ENCODE results near the gene MTA3. TPM values are rescaled to one million over a fixed set of nuclear protein-coding genes. Genes with fewer than 3 reads are reported as not detected.
"Not testable (repeated sequence)": the region's sequence is repeated elsewhere in the genome, so short reads cannot be mapped to it uniquely, and the experiment has no call there.

MTA3 gene
- total RNA-seq, 4 donors from 2014 or later: 25.6 to 89.1 (median 64.0) TPM

DNA sequence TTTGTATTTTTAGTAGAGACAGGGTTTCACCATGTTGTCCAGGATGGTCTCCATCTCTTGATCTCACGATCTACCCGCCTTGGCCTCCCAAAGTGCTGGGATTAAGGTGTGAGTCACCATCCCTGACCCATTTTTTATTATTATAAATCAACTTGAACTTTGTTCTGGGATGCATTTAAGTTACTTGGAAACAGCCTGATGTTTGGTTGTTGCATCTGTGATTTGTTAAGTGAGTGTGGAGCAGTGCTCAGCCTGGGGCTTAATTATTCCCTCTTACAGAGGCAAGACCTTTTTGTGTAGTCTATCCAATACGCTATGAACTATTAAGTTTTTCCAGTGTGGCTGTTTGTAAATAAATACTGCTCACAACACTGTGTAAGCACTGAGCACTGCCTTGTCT lies 32.6 kb downstream of the MTA3 start:
- H3K27me3 ChIP-seq: no peaks in the 10 kb centered on the region
- H3K9me3 ChIP-seq: no peaks in the 10 kb centered on the region
- intact Hi-C loops (cut with DNase I; ENCODE audit: low total_unique reads): no loop called here
- TF ChIP-seq, protein P1, sequence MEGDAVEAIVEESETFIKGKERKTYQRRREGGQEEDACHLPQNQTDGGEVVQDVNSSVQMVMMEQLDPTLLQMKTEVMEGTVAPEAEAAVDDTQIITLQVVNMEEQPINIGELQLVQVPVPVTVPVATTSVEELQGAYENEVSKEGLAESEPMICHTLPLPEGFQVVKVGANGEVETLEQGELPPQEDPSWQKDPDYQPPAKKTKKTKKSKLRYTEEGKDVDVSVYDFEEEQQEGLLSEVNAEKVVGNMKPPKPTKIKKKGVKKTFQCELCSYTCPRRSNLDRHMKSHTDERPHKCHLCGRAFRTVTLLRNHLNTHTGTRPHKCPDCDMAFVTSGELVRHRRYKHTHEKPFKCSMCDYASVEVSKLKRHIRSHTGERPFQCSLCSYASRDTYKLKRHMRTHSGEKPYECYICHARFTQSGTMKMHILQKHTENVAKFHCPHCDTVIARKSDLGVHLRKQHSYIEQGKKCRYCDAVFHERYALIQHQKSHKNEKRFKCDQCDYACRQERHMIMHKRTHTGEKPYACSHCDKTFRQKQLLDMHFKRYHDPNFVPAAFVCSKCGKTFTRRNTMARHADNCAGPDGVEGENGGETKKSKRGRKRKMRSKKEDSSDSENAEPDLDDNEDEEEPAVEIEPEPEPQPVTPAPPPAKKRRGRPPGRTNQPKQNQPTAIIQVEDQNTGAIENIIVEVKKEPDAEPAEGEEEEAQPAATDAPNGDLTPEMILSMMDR (IDR thresholded peaks at IDR 0.05): no peak
- no peak for TF ChIP-seq POLR2A (IDR thresholded peaks at IDR 0.05)
- H3K27ac ChIP-seq: no peak overlapping the region
- no peak for DNase-seq
- H3K4me3 ChIP-seq: no peak overlapping the region
- no peaks in the 10 kb centered on the region for H3K36me3 ChIP-seq
- no peaks in the 10 kb centered on the region for H3K4me1 ChIP-seq

DNA sequence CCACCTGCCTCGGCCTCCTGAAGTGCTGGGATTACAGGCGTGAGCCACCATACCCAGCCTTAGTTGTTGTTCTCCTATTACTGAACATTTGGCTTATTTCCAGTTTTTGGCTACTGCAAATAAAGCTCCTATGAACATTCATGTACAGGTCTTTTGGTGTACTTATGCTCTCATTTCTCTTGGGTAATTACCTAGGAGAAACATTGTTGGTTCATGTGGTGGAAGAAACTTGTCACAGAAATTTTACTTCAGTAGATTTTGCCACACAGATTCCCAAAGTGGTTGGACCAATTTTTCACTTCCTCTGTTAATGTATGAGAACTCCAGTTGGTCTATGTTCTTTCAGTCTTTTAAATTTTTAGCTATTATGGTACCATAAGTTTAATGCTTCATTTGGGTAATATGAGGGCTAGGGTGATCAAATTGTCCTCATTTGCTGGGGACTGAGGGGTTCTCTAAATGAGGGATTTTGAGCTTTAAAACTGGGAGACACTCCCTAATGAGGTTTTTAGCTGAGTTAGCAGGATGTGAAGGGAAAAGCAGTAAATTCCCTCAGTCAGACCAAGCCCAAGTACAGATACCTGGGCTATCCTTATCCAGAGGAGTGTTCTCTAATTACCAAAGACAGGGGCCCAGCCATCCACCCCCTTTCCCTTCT lies 33.9 kb downstream of the MTA3 start:
- Histone ChIP-seq H3K36me3 (no peaks in the 10 kb centered on the region), H3K27ac (no peak overlapping the region), H3K27me3 (no peaks in the 10 kb centered on the region), H3K4me3 (no peak overlapping the region), H3K9me3 (no peaks in the 10 kb centered on the region), H3K4me1 (no peaks in the 10 kb centered on the region)
- no peak for DNase-seq
- intact Hi-C loops (cut with DNase I; ENCODE audit: low total_unique reads): no loop called here
- TF ChIP-seq, protein P1 (IDR thresholded peaks at IDR 0.05): no peak
- TF ChIP-seq POLR2A (IDR thresholded peaks at IDR 0.05): no peak

DNA sequence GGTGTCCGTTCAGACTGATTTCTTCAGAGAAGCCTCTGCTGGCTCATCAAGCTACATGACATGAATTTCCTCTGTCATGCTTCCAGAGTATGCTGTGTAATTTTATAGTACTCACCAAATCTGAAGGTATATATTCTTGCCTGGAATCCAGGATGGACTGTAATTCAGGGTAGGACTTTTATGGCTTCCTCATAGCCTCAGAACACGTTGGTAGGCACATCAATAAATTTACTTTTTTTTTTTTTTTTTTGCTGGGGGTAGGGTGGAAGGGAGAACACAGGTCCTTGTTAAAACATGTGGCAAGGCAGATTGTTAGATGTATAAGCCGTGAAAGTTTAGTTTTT lies 34.4 kb downstream of the MTA3 start:
- no peak overlapping the region for H3K4me3 ChIP-seq
- TF ChIP-seq, protein P1 (IDR thresholded peaks at IDR 0.05): no peak
- no peak for TF ChIP-seq POLR2A (IDR thresholded peaks at IDR 0.05)
- intact Hi-C loops (cut with DNase I; ENCODE audit: low total_unique reads): no loop called here
- H3K9me3 ChIP-seq: no peaks in the 10 kb centered on the region
- no peak overlapping the region for H3K27ac ChIP-seq
- H3K36me3 ChIP-seq: no peaks in the 10 kb centered on the region
- H3K4me1 ChIP-seq: no peaks in the 10 kb centered on the region
- no peaks in the 10 kb centered on the region for H3K27me3 ChIP-seq
- DNase-seq: no peak

DNA sequence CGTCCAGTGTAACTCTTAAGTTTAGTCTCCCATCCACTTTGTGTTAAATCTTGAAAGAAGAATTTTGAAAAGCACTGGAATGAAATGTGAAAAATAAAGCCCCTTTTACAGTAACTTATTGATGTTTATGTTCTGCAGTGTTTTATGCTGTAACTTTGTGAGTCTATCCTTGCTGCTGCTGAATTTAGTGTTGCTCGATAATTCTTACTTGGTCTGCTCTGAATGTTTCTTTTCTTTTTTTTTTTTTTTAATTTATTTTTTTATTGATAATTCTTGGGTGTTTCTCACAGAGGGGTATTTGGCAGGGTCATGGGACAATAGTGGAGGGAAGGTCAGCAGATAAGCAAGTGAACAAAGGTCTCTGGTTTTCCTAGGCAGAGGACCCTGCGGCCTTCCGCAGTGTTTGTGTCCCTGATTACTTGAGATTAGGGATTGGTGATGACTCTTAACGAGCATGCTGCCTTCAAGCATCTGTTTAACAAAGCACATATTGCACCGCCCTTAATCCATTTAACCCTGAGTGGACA lies 36.0 kb downstream of the MTA3 start:
- H3K27ac ChIP-seq; DNase-seq; H3K4me3 ChIP-seq; H3K9me3 ChIP-seq; H3K4me1 ChIP-seq; H3K36me3 ChIP-seq; intact Hi-C loops (cut with DNase I; ENCODE audit: low total_unique reads); H3K27me3 ChIP-seq: not testable (repeated sequence)

DNA sequence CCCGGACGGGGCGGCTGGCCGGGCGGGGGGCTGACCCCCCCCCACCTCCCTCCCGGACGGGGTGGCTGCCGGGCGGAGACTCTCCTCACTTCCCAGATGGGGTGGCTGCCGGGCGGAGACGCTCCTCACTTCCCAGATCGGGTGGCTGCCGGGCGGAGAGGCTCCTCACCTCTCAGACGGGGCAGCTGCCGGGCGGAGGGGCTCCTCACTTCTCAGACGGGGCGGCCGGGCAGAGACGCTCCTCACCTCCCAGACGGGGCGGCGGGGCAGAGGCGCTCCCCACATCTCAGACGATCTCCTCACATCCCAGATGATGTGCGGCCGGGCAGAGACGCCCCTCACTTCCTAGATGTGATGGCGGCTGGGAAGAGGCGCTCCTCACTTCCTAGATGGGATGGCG lies 37.7 kb downstream of the MTA3 start:
- H3K27me3 ChIP-seq; intact Hi-C loops (cut with DNase I; ENCODE audit: low total_unique reads); H3K27ac ChIP-seq: not testable (repeated sequence)

DNA sequence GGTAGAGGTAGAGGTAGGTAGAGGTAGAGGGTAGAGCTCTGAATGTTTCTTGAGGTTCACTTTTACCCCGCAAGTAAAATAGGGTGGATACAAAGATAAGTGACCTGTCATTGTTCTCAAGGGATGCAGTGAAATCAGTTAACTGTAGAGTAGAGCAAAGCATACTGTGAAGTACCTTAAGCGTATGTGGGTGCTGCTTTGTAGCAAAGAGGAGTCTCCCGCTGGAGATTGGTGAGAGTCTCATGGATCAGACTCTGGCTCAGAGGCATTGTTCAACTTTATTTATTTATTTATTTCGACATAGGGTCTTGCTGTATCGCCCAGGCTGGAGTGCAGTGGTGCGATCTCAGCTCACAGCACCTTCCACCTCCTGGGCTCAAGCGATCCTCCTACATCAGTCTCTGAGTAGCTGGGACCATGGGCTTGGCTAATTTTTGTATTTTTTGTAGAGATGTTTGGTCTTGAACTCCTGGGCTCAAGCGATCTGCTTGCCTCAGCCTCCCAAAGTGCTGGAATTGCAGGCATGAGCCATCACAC lies 38.7 kb downstream of the MTA3 start:
- Histone ChIP-seq H3K27me3 (no peaks in the 10 kb centered on the region), H3K36me3 (no peaks in the 10 kb centered on the region), H3K4me1 (no peaks in the 10 kb centered on the region), H3K4me3 (no peak overlapping the region), H3K9me3 (no peaks in the 10 kb centered on the region), H3K27ac (no peak overlapping the region)
- TF ChIP-seq POLR2A (IDR thresholded peaks at IDR 0.05): no peak
- TF ChIP-seq, protein P1 (IDR thresholded peaks at IDR 0.05): no peak
- DNase-seq: no peak
- intact Hi-C loops (cut with DNase I; ENCODE audit: low total_unique reads): no loop called here

More for the DNA sequence above, 37.7 kb downstream of the MTA3 start:
- H3K9me3 ChIP-seq, DNase-seq, H3K4me3 ChIP-seq, H3K36me3 ChIP-seq, H3K4me1 ChIP-seq: not testable (repeated sequence)
